Measurements from ENCODE around the gene MSH5.
"Not testable (repeated sequence)": the region's sequence is repeated elsewhere in the genome, so short reads cannot be mapped to it uniquely, and the experiment has no call there.

Gene MSH5

GRCh38 chr6:31780507-31781243, 40.9 kb downstream of the MSH5 start:
- DNase-seq: no peak

GRCh38 chr6:31781244-31782125, 41.7 kb downstream of the MSH5 start:
- DNase-seq: no peak

- no peak for DNase-seq
Observed at GRCh38 chr6:31782126-31782855, 42.5 kb downstream of the MSH5 start.

GRCh38 chr6:31784098-31784925, 44.5 kb downstream of the MSH5 start:
- no peak for DNase-seq

- no peak for DNase-seq
Observed at GRCh38 chr6:31785475-31785874, 45.7 kb downstream of the MSH5 start.

GRCh38 chr6:31791324-31792089, 51.7 kb downstream of the MSH5 start:
- no peak for DNase-seq

- no peak for DNase-seq
Observed at GRCh38 chr6:31792090-31792374, 52.2 kb downstream of the MSH5 start.

- DNase-seq: no peak
Observed at GRCh38 chr6:31792761-31793171, 53.0 kb downstream of the MSH5 start.

- not testable (repeated sequence) for DNase-seq
Observed at GRCh38 chr6:31793927-31794245, 54.1 kb downstream of the MSH5 start.

GRCh38 chr6:31794294-31794865, 54.6 kb downstream of the MSH5 start:
- DNase-seq: no peak

- no peak for DNase-seq
Observed at GRCh38 chr6:31794866-31795615, 55.2 kb downstream of the MSH5 start.

GRCh38 chr6:31795616-31796298, 56.0 kb downstream of the MSH5 start, which contains the start of gene VARS1:
Gene VARS1 (minus strand): TSS chr6:31795752. CDS start chr6:31795217, 535 bp downstream.
- peak; percentile 58 for DNase-seq

- DNase-seq: no peak
Observed at GRCh38 chr6:31796993-31797385, 57.2 kb downstream of the MSH5 start.

GRCh38 chr6:31797588-31797987, 57.8 kb downstream of the MSH5 start:
- DNase-seq: no peak

GRCh38 chr6:31799781-31800180, 60.0 kb downstream of the MSH5 start:
- DNase-seq: no peak

GRCh38 chr6:31801031-31801927, 61.5 kb downstream of the MSH5 start:
- DNase-seq: not testable (repeated sequence)

GRCh38 chr6:31805939-31806469, 66.2 kb downstream of the MSH5 start:
- DNase-seq: no peak

GRCh38 chr6:31806470-31807272, 66.9 kb downstream of the MSH5 start, which contains the start of gene LSM2:
Gene LSM2 (minus strand): TSS chr6:31806966. CDS start chr6:31806757, 209 bp downstream.
- peak; percentile 92 for DNase-seq

Measured in KG1 (cell line).